ENCODE results near the gene ACAD11. TPM values are rescaled to one million over a fixed set of nuclear protein-coding genes. Genes with fewer than 3 reads are reported as not detected.

The ACAD11 gene
- polyA plus RNA-seq, 3 donors, result 0.31 to 25.4 (median 0.40) TPM

GRCh38 chr3:132675408-132675807 lies 15.8 kb upstream of the ACAD11 start:
- Mint-ChIP-seq H3K9me3 (no peaks in the 10 kb centered on the region), H3K36me3 (peaks cover 46 to 54% of the 10 kb centered on the region in 2 donors), H3K27ac (no peak overlapping the region), H3K4me1 (no peaks in the 10 kb centered on the region), H3K4me3 (no peak overlapping the region), H3K27me3 (ENCODE audit: low read depth in 3 of 3) (no peaks in the 10 kb centered on the region)
- no peaks in the 10 kb centered on the region for H4K20me1 ChIP-seq (ENCODE audit: insufficient read depth, low read length)
- no peaks in the 10 kb centered on the region for H3K79me2 ChIP-seq (ENCODE audit: insufficient read depth, low read length)
- DNase-seq, result no peak
- no peak for TF ChIP-seq CTCF (IDR thresholded peaks at IDR 0.05)
- H3K9ac ChIP-seq (ENCODE audit: insufficient read depth, low read length, poor library complexity, severe bottlenecking), result no peak overlapping the region
- no peak overlapping the region for H3K4me3 ChIP-seq (replicated peaks in 1 of 3; ENCODE audit: low read depth in 2 of 3, low read length in 3 of 3)
- H3K27me3 ChIP-seq (ENCODE audit: control insufficient read depth in 2 of 2, insufficient read depth in 2 of 2, low read length in 2 of 2), result no peaks in the 10 kb centered on the region
- peaks cover 45 to 88% of the 10 kb centered on the region in 2 donors for H3K36me3 ChIP-seq (replicated peaks in 1 of 2; ENCODE audit: control insufficient read depth in 1 of 2, insufficient read depth in 2 of 2, low read length in 2 of 2)
- no peak overlapping the region for H3K4me2 ChIP-seq (replicated peaks; ENCODE audit: extremely low read depth, low read length, poor library complexity, severe bottlenecking)
- intact Hi-C loops (cut with micrococcal nuclease), result no loop called here
- no peak overlapping the region for H3K27ac ChIP-seq (ENCODE audit: low read depth in 1 of 2, low read length in 2 of 2)
- H3K4me1 ChIP-seq (ENCODE audit: control insufficient read depth in 1 of 2, insufficient read depth in 2 of 2, low read length in 2 of 2), result no peaks in the 10 kb centered on the region
- H3K9me3 ChIP-seq (replicated peaks in 1 of 2; ENCODE audit: control insufficient read depth in 1 of 2, insufficient read depth in 1 of 2, low read length in 2 of 2), result no peaks in the 10 kb centered on the region
- no peak overlapping the region for H2AFZ ChIP-seq (ENCODE audit: insufficient read depth, low read depth, low read length, poor library complexity, severe bottlenecking)

GRCh38 chr3:132669256-132669777 lies 9.7 kb upstream of the ACAD11 start:
- Mint-ChIP-seq H3K36me3 (peaks cover 22 to 40% of the 10 kb centered on the region in 2 donors), H3K27me3 (ENCODE audit: low read depth in 3 of 3) (no peaks in the 10 kb centered on the region), H3K27ac (no peak overlapping the region), H3K9me3 (peaks cover 0 to 1% (median 0%) of the 10 kb centered on the region in 7 donors), H3K4me3 (no peak overlapping the region), H3K4me1 (no peaks in the 10 kb centered on the region)
- 100% methylated on average over 2 of the region's 5 CpGs for WGBS (ENCODE audit: insufficient coverage)
- Histone ChIP-seq H3K9me3 (replicated peaks in 1 of 2; ENCODE audit: control insufficient read depth in 1 of 2, insufficient read depth in 1 of 2, low read length in 2 of 2) (no peaks in the 10 kb centered on the region), H3K4me1 (ENCODE audit: control insufficient read depth in 1 of 2, insufficient read depth in 2 of 2, low read length in 2 of 2) (no peaks in the 10 kb centered on the region), H3K9ac (ENCODE audit: insufficient read depth, low read length, poor library complexity, severe bottlenecking) (no peak overlapping the region), H4K20me1 (ENCODE audit: insufficient read depth, low read length) (no peaks in the 10 kb centered on the region), H3K27me3 (ENCODE audit: control insufficient read depth in 2 of 2, insufficient read depth in 2 of 2, low read length in 2 of 2) (no peaks in the 10 kb centered on the region), H3K4me2 (replicated peaks; ENCODE audit: extremely low read depth, low read length, poor library complexity, severe bottlenecking) (no peak overlapping the region), H3K27ac (ENCODE audit: low read depth in 1 of 2, low read length in 2 of 2) (no peak overlapping the region), H2AFZ (ENCODE audit: insufficient read depth, low read depth, low read length, poor library complexity, severe bottlenecking) (no peak overlapping the region), H3K36me3 (replicated peaks in 1 of 2; ENCODE audit: control insufficient read depth in 1 of 2, insufficient read depth in 2 of 2, low read length in 2 of 2) (peaks cover 28 to 69% of the 10 kb centered on the region in 2 donors), H3K79me2 (ENCODE audit: insufficient read depth, low read length) (no peaks in the 10 kb centered on the region), H3K4me3 (replicated peaks in 1 of 3; ENCODE audit: low read depth in 2 of 3, low read length in 3 of 3) (no peak overlapping the region)
- DNase-seq, result no peak
- intact Hi-C loops (cut with micrococcal nuclease), result no loop called here
- TF ChIP-seq CTCF (IDR thresholded peaks at IDR 0.05), result no peak

Measured in CD14-positive monocyte (primary cell).